SW 1271 (cell line): Measurements from ENCODE around the gene KCNT1.

Experiments
- DNase-seq, 2 experiments: peaks; one replicate each; lab custom pipeline; 2025; lab: John Stamatoyannopoulos, UW

KCNT1 gene

GRCh38 chr9:135673941-135674340, 28.0 kb upstream of the KCNT1 start:
- DNase-seq, result no peak

GRCh38 chr9:135674977-135675376, 27.0 kb upstream of the KCNT1 start:
- no peak for DNase-seq

GRCh38 chr9:135676891-135677290, 25.1 kb upstream of the KCNT1 start:
- no peak for DNase-seq

GRCh38 chr9:135677641-135678168, 24.3 kb upstream of the KCNT1 start:
- no peak for DNase-seq

- no peak for DNase-seq
Observed at GRCh38 chr9:135678236-135679017, 23.6 kb upstream of the KCNT1 start.

- no peak for DNase-seq
Observed at GRCh38 chr9:135680056-135680455, 21.9 kb upstream of the KCNT1 start.

GRCh38 chr9:135681161-135681560, 20.8 kb upstream of the KCNT1 start:
- no peak for DNase-seq

GRCh38 chr9:135683401-135684034, 18.5 kb upstream of the KCNT1 start:
- no peak for DNase-seq

- DNase-seq, result no peak
Observed at GRCh38 chr9:135684691-135685090, 17.3 kb upstream of the KCNT1 start.

GRCh38 chr9:135687216-135687615, 14.8 kb upstream of the KCNT1 start:
- DNase-seq, result no peak

- no peak for DNase-seq
Observed at GRCh38 chr9:135689011-135689410, 13.0 kb upstream of the KCNT1 start.

- DNase-seq, result no peak
Observed at GRCh38 chr9:135690836-135691570, 11.0 kb upstream of the KCNT1 start.

GRCh38 chr9:135692410-135692809, 9.6 kb upstream of the KCNT1 start:
- DNase-seq, result no peak

GRCh38 chr9:135693265-135693664, 8.7 kb upstream of the KCNT1 start:
- no peak for DNase-seq

- no peak for DNase-seq
Observed at GRCh38 chr9:135693771-135694170, 8.2 kb upstream of the KCNT1 start.

GRCh38 chr9:135694414-135694813, 7.6 kb upstream of the KCNT1 start:
- no peak for DNase-seq

GRCh38 chr9:135695036-135695435, 6.9 kb upstream of the KCNT1 start:
- no peak for DNase-seq

- DNase-seq, result no peak
Observed at GRCh38 chr9:135695642-135696041, 6.3 kb upstream of the KCNT1 start.

GRCh38 chr9:135696446-135696845, 5.5 kb upstream of the KCNT1 start:
- DNase-seq, result no peak

GRCh38 chr9:135697226-135697625, 4.8 kb upstream of the KCNT1 start:
- DNase-seq, result no peak

- no peak for DNase-seq
Observed at GRCh38 chr9:135698236-135698635, 3.7 kb upstream of the KCNT1 start.

GRCh38 chr9:135698767-135699166, 3.2 kb upstream of the KCNT1 start:
- no peak for DNase-seq

GRCh38 chr9:135699440-135699839, 2.5 kb upstream of the KCNT1 start, which contains the start of gene SOHLH1:
Gene SOHLH1 (minus strand): TSS chr9:135699481. CDS start chr9:135699467, 14 bp downstream.
- no peak for DNase-seq
